Activated naive CD8-positive, alpha-beta T cell (primary cell): ENCODE data around the gene SIAH3.
"Not testable (repeated sequence)": the region's sequence is repeated elsewhere in the genome, so short reads cannot be mapped to it uniquely, and the experiment has no call there.

ENCODE experiments used
- H3K27ac Mint-ChIP-seq: one replicate; pipeline ENCODE4 v1.8.0; 2021; ENCODE audit warnings: mixed read lengths
- H3K27me3 Mint-ChIP-seq: one replicate; pipeline ENCODE4 v1.8.0; 2021; ENCODE audit warnings: mixed read lengths
- H3K36me3 Mint-ChIP-seq: one replicate; pipeline ENCODE4 v1.8.0; 2021; ENCODE audit warnings: mixed read lengths
- H3K4me1 Mint-ChIP-seq: one replicate; pipeline ENCODE4 v1.8.0; 2021; ENCODE audit warnings: low read depth, mixed read lengths
- H3K4me3 Mint-ChIP-seq: one replicate; pipeline ENCODE4 v1.8.0; 2021; ENCODE audit warnings: mild to moderate bottlenecking, mixed read lengths
- H3K9me3 Mint-ChIP-seq: one replicate; pipeline ENCODE4 v1.8.0; 2021; ENCODE audit warnings: low read depth, mixed read lengths

The SIAH3 gene

GRCh38 chr13:45765464-45765863 lies 86.1 kb downstream of the SIAH3 start:
- H3K4me3 Mint-ChIP-seq = no peak overlapping the region
- H3K27ac Mint-ChIP-seq = no peak overlapping the region
- H3K27me3 Mint-ChIP-seq = peaks cover 1% of the 10 kb centered on the region
- H3K9me3 Mint-ChIP-seq = no peaks in the 10 kb centered on the region
- no peaks in the 10 kb centered on the region for H3K4me1 Mint-ChIP-seq
- H3K36me3 Mint-ChIP-seq = peaks cover 4% of the 10 kb centered on the region

GRCh38 chr13:45763419-45763818 lies 88.1 kb downstream of the SIAH3 start:
- Mint-ChIP-seq H3K9me3 (no peaks in the 10 kb centered on the region), H3K36me3 (peaks cover 4% of the 10 kb centered on the region), H3K4me1 (no peaks in the 10 kb centered on the region), H3K27me3 (peaks cover 1% of the 10 kb centered on the region), H3K4me3 (no peak overlapping the region), H3K27ac (no peak overlapping the region)

GRCh38 chr13:45757589-45757988 lies 94.0 kb downstream of the SIAH3 start:
- H3K4me1 Mint-ChIP-seq, H3K27ac Mint-ChIP-seq, H3K27me3 Mint-ChIP-seq, H3K9me3 Mint-ChIP-seq, H3K4me3 Mint-ChIP-seq: not testable (repeated sequence)
- H3K36me3 Mint-ChIP-seq = peaks cover 11% of the 10 kb centered on the region

GRCh38 chr13:45756498-45756897 lies 95.1 kb downstream of the SIAH3 start:
- not testable (repeated sequence) for H3K27ac Mint-ChIP-seq, H3K9me3 Mint-ChIP-seq

GRCh38 chr13:45752510-45752909 lies 99.0 kb downstream of the SIAH3 start:
- Mint-ChIP-seq H3K4me1 (no peaks in the 10 kb centered on the region), H3K27me3 (no peaks in the 10 kb centered on the region), H3K27ac (no peak overlapping the region), H3K36me3 (peaks cover under 1% of the 10 kb centered on the region), H3K4me3 (no peak overlapping the region), H3K9me3 (peaks cover 1% of the 10 kb centered on the region)

More at GRCh38 chr13:45756498-45756897, 95.1 kb downstream of the SIAH3 start:
- H3K4me1 Mint-ChIP-seq, H3K27me3 Mint-ChIP-seq, H3K4me3 Mint-ChIP-seq: not testable (repeated sequence)
- peaks cover 11% of the 10 kb centered on the region for H3K36me3 Mint-ChIP-seq

GRCh38 chr13:45751885-45752284 lies 99.7 kb downstream of the SIAH3 start:
- Mint-ChIP-seq H3K27me3 (no peaks in the 10 kb centered on the region), H3K4me1 (no peaks in the 10 kb centered on the region)

GRCh38 chr13:45750566-45750965 lies 101.0 kb downstream of the SIAH3 start:
- H3K27ac Mint-ChIP-seq = no peak overlapping the region
- no peak overlapping the region for H3K4me3 Mint-ChIP-seq
- no peaks in the 10 kb centered on the region for H3K4me1 Mint-ChIP-seq
- H3K9me3 Mint-ChIP-seq = no peaks in the 10 kb centered on the region
- H3K36me3 Mint-ChIP-seq = no peaks in the 10 kb centered on the region
- H3K27me3 Mint-ChIP-seq = no peaks in the 10 kb centered on the region

More at GRCh38 chr13:45751885-45752284, 99.7 kb downstream of the SIAH3 start:
- H3K27ac Mint-ChIP-seq = no peak overlapping the region
- no peak overlapping the region for H3K4me3 Mint-ChIP-seq
- no peaks in the 10 kb centered on the region for H3K36me3 Mint-ChIP-seq
- H3K9me3 Mint-ChIP-seq = no peaks in the 10 kb centered on the region

- Mint-ChIP-seq H3K9me3 (no peaks in the 10 kb centered on the region), H3K27ac (no peak overlapping the region), H3K27me3 (no peaks in the 10 kb centered on the region), H3K4me1 (no peaks in the 10 kb centered on the region), H3K4me3 (no peak overlapping the region), H3K36me3 (no peaks in the 10 kb centered on the region)
Measured at GRCh38 chr13:45748941-45749759, 102.4 kb downstream of the SIAH3 start.

GRCh38 chr13:45747071-45747470 lies 104.5 kb downstream of the SIAH3 start:
- no peaks in the 10 kb centered on the region for H3K4me1 Mint-ChIP-seq
- no peaks in the 10 kb centered on the region for H3K36me3 Mint-ChIP-seq
- H3K27me3 Mint-ChIP-seq = no peaks in the 10 kb centered on the region
- H3K27ac Mint-ChIP-seq = no peak overlapping the region
- no peak overlapping the region for H3K4me3 Mint-ChIP-seq
- no peaks in the 10 kb centered on the region for H3K9me3 Mint-ChIP-seq

- no peaks in the 10 kb centered on the region for H3K9me3 Mint-ChIP-seq
- no peaks in the 10 kb centered on the region for H3K36me3 Mint-ChIP-seq
- H3K4me3 Mint-ChIP-seq = no peak overlapping the region
- no peak overlapping the region for H3K27ac Mint-ChIP-seq
- H3K27me3 Mint-ChIP-seq = no peaks in the 10 kb centered on the region
- no peaks in the 10 kb centered on the region for H3K4me1 Mint-ChIP-seq
Measured at GRCh38 chr13:45744979-45745378, 106.6 kb downstream of the SIAH3 start.

- Mint-ChIP-seq H3K27me3 (no peaks in the 10 kb centered on the region), H3K27ac (no peak overlapping the region), H3K4me3 (no peak overlapping the region), H3K9me3 (no peaks in the 10 kb centered on the region), H3K36me3 (no peaks in the 10 kb centered on the region), H3K4me1 (no peaks in the 10 kb centered on the region)
Measured at GRCh38 chr13:45742985-45743384, 108.6 kb downstream of the SIAH3 start.

GRCh38 chr13:45737571-45738017 lies 114.0 kb downstream of the SIAH3 start:
- H3K36me3 Mint-ChIP-seq = no peaks in the 10 kb centered on the region
- no peak overlapping the region for H3K27ac Mint-ChIP-seq
- no peaks in the 10 kb centered on the region for H3K27me3 Mint-ChIP-seq
- H3K4me3 Mint-ChIP-seq = no peak overlapping the region
- H3K9me3 Mint-ChIP-seq = no peaks in the 10 kb centered on the region
- no peaks in the 10 kb centered on the region for H3K4me1 Mint-ChIP-seq

- Mint-ChIP-seq H3K4me3 (no peak overlapping the region), H3K9me3 (no peaks in the 10 kb centered on the region), H3K36me3 (no peaks in the 10 kb centered on the region), H3K4me1 (no peaks in the 10 kb centered on the region), H3K27ac (no peak overlapping the region), H3K27me3 (no peaks in the 10 kb centered on the region)
Measured at GRCh38 chr13:45733361-45733760, 118.2 kb downstream of the SIAH3 start.

- no peaks in the 10 kb centered on the region for H3K9me3 Mint-ChIP-seq
- H3K27me3 Mint-ChIP-seq = no peaks in the 10 kb centered on the region
- H3K36me3 Mint-ChIP-seq = no peaks in the 10 kb centered on the region
- H3K4me1 Mint-ChIP-seq = no peaks in the 10 kb centered on the region
- H3K4me3 Mint-ChIP-seq = no peak overlapping the region
- H3K27ac Mint-ChIP-seq = no peak overlapping the region
Measured at GRCh38 chr13:45732916-45733315, 118.6 kb downstream of the SIAH3 start.

- Mint-ChIP-seq H3K9me3 (no peaks in the 10 kb centered on the region), H3K4me1 (no peaks in the 10 kb centered on the region), H3K27me3 (no peaks in the 10 kb centered on the region), H3K36me3 (no peaks in the 10 kb centered on the region), H3K27ac (no peak overlapping the region), H3K4me3 (no peak overlapping the region)
Measured at GRCh38 chr13:45731455-45731854, 120.1 kb downstream of the SIAH3 start.

- no peaks in the 10 kb centered on the region for H3K27me3 Mint-ChIP-seq
- H3K9me3 Mint-ChIP-seq = no peaks in the 10 kb centered on the region
- no peak overlapping the region for H3K27ac Mint-ChIP-seq
- no peaks in the 10 kb centered on the region for H3K36me3 Mint-ChIP-seq
- no peaks in the 10 kb centered on the region for H3K4me1 Mint-ChIP-seq
- H3K4me3 Mint-ChIP-seq = no peak overlapping the region
Measured at GRCh38 chr13:45728759-45729158, 122.8 kb downstream of the SIAH3 start.
